ENCODE data around the gene ZGLP1. TPM values are rescaled to one million over a fixed set of nuclear protein-coding genes. Genes with fewer than 3 reads are reported as not detected.
A peak's percentile ranks its signal among the peaks of the same experiment; 100 is the strongest.

ZGLP1 gene
- total RNA-seq, 3 donors from 2014 or later (not counting 1 experiment from before 2014, with no cell fraction given) = 1.4 to 2.2 (median 1.9) TPM

GRCh38 chr19:10306327-10306726 lies 3.3 kb downstream of the ZGLP1 start:
- no peak for ATAC-seq
- H3K36me3 ChIP-seq (ENCODE audit: control insufficient read depth, insufficient read depth, low read length) = no peaks in the 10 kb centered on the region

GRCh38 chr19:10305139-10305806 lies 4.3 kb downstream of the ZGLP1 start:
- H3K27me3 Mint-ChIP-seq (ENCODE audit: low read depth in 2 of 2) = no peaks in the 10 kb centered on the region
- H3K36me3 Mint-ChIP-seq = no peaks in the 10 kb centered on the region
- no peak overlapping the region for H3K4me3 Mint-ChIP-seq
- no peak overlapping the region for H3K4me3 ChIP-seq (ENCODE audit: low read length)
- DNase-seq (peak in 1 of 2 donors; percentile 4), ATAC-seq (no peak)
- no peaks in the 10 kb centered on the region for H3K9me3 ChIP-seq (ENCODE audit: control insufficient read depth, insufficient read depth, low read length)
- H3K4me1 ChIP-seq (ENCODE audit: control insufficient read depth, insufficient read depth, low read length) = peaks cover 10% of the 10 kb centered on the region
- intact Hi-C loops (cut with micrococcal nuclease) = no loop called here
- TF ChIP-seq CTCF (IDR thresholded peaks at IDR 0.05) = no peak
- no peaks in the 10 kb centered on the region for H3K9me3 Mint-ChIP-seq
- H3K36me3 ChIP-seq (ENCODE audit: control insufficient read depth, insufficient read depth, low read length) = no peaks in the 10 kb centered on the region
- H3K27ac ChIP-seq (ENCODE audit: low read length) = no peak overlapping the region
- H3K27me3 ChIP-seq (ENCODE audit: control insufficient read depth, insufficient read depth, low read length) = no peaks in the 10 kb centered on the region
- 53% methylated on average over 17 of the region's 17 CpGs for WGBS (ENCODE audit: insufficient coverage)
- H3K27ac Mint-ChIP-seq = no peak overlapping the region
- no peaks in the 10 kb centered on the region for H3K4me1 Mint-ChIP-seq

More at GRCh38 chr19:10306327-10306726, 3.3 kb downstream of the ZGLP1 start:
- no CpG with 5 or more reads among the region's 5 CpGs for WGBS (ENCODE audit: insufficient coverage)
- H3K4me1 ChIP-seq (ENCODE audit: control insufficient read depth, insufficient read depth, low read length) = peaks cover 10% of the 10 kb centered on the region
- Mint-ChIP-seq H3K9me3 (no peaks in the 10 kb centered on the region), H3K27ac (no peak overlapping the region), H3K27me3 (ENCODE audit: low read depth in 2 of 2) (no peaks in the 10 kb centered on the region), H3K4me1 (no peaks in the 10 kb centered on the region), H3K36me3 (no peaks in the 10 kb centered on the region), H3K4me3 (no peak overlapping the region)
- no peak overlapping the region for H3K27ac ChIP-seq (ENCODE audit: low read length)
- H3K9me3 ChIP-seq (ENCODE audit: control insufficient read depth, insufficient read depth, low read length) = no peaks in the 10 kb centered on the region
- intact Hi-C loops (cut with micrococcal nuclease) = no loop called here
- no peaks in the 10 kb centered on the region for H3K27me3 ChIP-seq (ENCODE audit: control insufficient read depth, insufficient read depth, low read length)
- TF ChIP-seq CTCF (IDR thresholded peaks at IDR 0.05) = no peak
- DNase-seq = no peak
- H3K4me3 ChIP-seq (ENCODE audit: low read length) = no peak overlapping the region

- 32% methylated on average over 13 of the region's 14 CpGs for WGBS (ENCODE audit: insufficient coverage)
- Mint-ChIP-seq H3K4me1 (peaks cover 7 to 16% of the 10 kb centered on the region in 2 donors), H3K4me3 (no peak overlapping the region), H3K36me3 (no peaks in the 10 kb centered on the region), H3K27me3 (ENCODE audit: low read depth in 2 of 2) (no peaks in the 10 kb centered on the region), H3K9me3 (no peaks in the 10 kb centered on the region), H3K27ac (no peak overlapping the region)
- no peaks in the 10 kb centered on the region for H3K36me3 ChIP-seq (ENCODE audit: control insufficient read depth, insufficient read depth, low read length)
- H3K4me3 ChIP-seq (ENCODE audit: low read length) = no peak overlapping the region
- peaks cover 1% of the 10 kb centered on the region for H3K27me3 ChIP-seq (ENCODE audit: control insufficient read depth, insufficient read depth, low read length)
- DNase-seq (peak in 1 of 2 donors; percentile 3), ATAC-seq (no peak)
- no peak overlapping the region for H3K27ac ChIP-seq (ENCODE audit: low read length)
- H3K9me3 ChIP-seq (ENCODE audit: control insufficient read depth, insufficient read depth, low read length) = no peaks in the 10 kb centered on the region
- peaks cover 17% of the 10 kb centered on the region for H3K4me1 ChIP-seq (ENCODE audit: control insufficient read depth, insufficient read depth, low read length)
- no peak for TF ChIP-seq CTCF (IDR thresholded peaks at IDR 0.05)
- intact Hi-C loops (cut with micrococcal nuclease) = no loop called here
These were observed 9.8 kb downstream of the ZGLP1 start for GRCh38 chr19:10299545-10300458.

Measured in natural killer cell (primary cell).